Superior temporal gyrus (tissue), 1 donor: ENCODE measurements around the gene ZNF217.
A peak's percentile ranks its signal among the peaks of the same experiment; 100 is the strongest.
"Not testable (repeated sequence)": the region's sequence is repeated elsewhere in the genome, so short reads cannot be mapped to it uniquely, and the experiment has no call there.

Source experiments
- DNase-seq: peaks from one replicate; pipeline ENCODE4 v3.0.0-alpha.2; 2016; ENCODE audit errors: extremely low spot score

ZNF217 gene

GRCh38 chr20:53593466-53594007, at the start of gene ZNF217:
Gene ZNF217 (minus strand): TSS chr20:53593839. CDS start chr20:53582826, 11,013 bp downstream.
- DNase-seq: not testable (repeated sequence)

- no peak for DNase-seq
Measured at GRCh38 chr20:53643031-53643832, 49.6 kb upstream of the ZNF217 start.

- no peak for DNase-seq
Measured at GRCh38 chr20:53642196-53643030, 48.8 kb upstream of the ZNF217 start.

- DNase-seq: no peak
Measured at GRCh38 chr20:53639647-53640440, 46.2 kb upstream of the ZNF217 start.

GRCh38 chr20:53639128-53639527, 45.5 kb upstream of the ZNF217 start:
- DNase-seq: no peak

GRCh38 chr20:53637310-53637709, 43.7 kb upstream of the ZNF217 start:
- not testable (repeated sequence) for DNase-seq

GRCh38 chr20:53636540-53637097, 43.0 kb upstream of the ZNF217 start:
- DNase-seq: no peak

GRCh38 chr20:53635221-53635620, 41.6 kb upstream of the ZNF217 start:
- DNase-seq: no peak

GRCh38 chr20:53631909-53632662, 38.4 kb upstream of the ZNF217 start:
- DNase-seq: no peak

GRCh38 chr20:53629436-53629835, 35.8 kb upstream of the ZNF217 start:
- DNase-seq: no peak

GRCh38 chr20:53628758-53629157, 35.1 kb upstream of the ZNF217 start:
- DNase-seq: not testable (repeated sequence)

- DNase-seq: no peak
Measured at GRCh38 chr20:53628076-53628475, 34.4 kb upstream of the ZNF217 start.

GRCh38 chr20:53627001-53627400, 33.4 kb upstream of the ZNF217 start:
- DNase-seq: not testable (repeated sequence)

- no peak for DNase-seq
Measured at GRCh38 chr20:53626584-53626983, 32.9 kb upstream of the ZNF217 start.

- DNase-seq: no peak
Measured at GRCh38 chr20:53625311-53626129, 31.9 kb upstream of the ZNF217 start.

GRCh38 chr20:53624927-53625250, 31.2 kb upstream of the ZNF217 start:
- DNase-seq: not testable (repeated sequence)

- DNase-seq: peak; percentile 61
Measured at GRCh38 chr20:53623454-53624211, 30.0 kb upstream of the ZNF217 start.

GRCh38 chr20:53623134-53623453, 29.5 kb upstream of the ZNF217 start:
- no peak for DNase-seq
